HCT116 (cell line): ENCODE results near the gene GRAMD1C. TPM values are rescaled to one million over a fixed set of nuclear protein-coding genes. Genes with fewer than 3 reads are reported as not detected.

Experiments
- ATAC-seq: fragments of 200-7000 bp; cut with Tn5 transposase; 2 replicates; pipeline ENCODE4 v1.9.1; 2020; ENCODE audit warnings: mild to moderate bottlenecking, moderate library complexity
- Bru-seq: library from RNA; stranded (reverse); fragments of 400-500 nt; gene quantifications from one replicate; lab custom pipeline; 2021; lab: Mats Ljungman, UMichigan
- BruChase-seq, 2 experiments: library from RNA; stranded (reverse); fragments of 400-500 nt; gene quantifications; one replicate each; lab custom pipeline; 2021; lab: Mats Ljungman, UMichigan
- BruUV-seq: library from RNA; stranded (reverse); fragments of 400-500 nt; replicated peaks from 2 replicates; lab custom pipeline; 2021; lab: Mats Ljungman, UMichigan
- CTCF ChIA-PET: fragments of 300-600 bp; sonication (Branson Sonifier 250); formaldehyde crosslinking; loops from one replicate; lab custom pipeline; 2021; ENCODE audit warnings: antibody characterized with exemption; lab: Charles Lee
- POLR2A ChIA-PET: fragments of 300-600, 350-600 bp; sonication (Branson Sonifier 250); formaldehyde crosslinking; loops from one replicate; lab custom pipeline; 2021; ENCODE audit warnings: antibody characterized with exemption; lab: Charles Lee
- RAD21 ChIA-PET, 2 experiments: fragments of 300-600 bp; sonication (Branson Sonifier 250); formaldehyde crosslinking; loops; one replicate each; lab custom pipeline; 2023; ENCODE audit warnings: low total read pairs in 2 of 2; ENCODE audit not compliant: uncharacterized antibody in 2 of 2, unreplicated experiment in 2 of 2, low non-redundant PET in 1 of 2; lab: Charles Lee
- DNase-seq: peaks from one replicate; pipeline ENCODE4 v3.0.0-alpha.2; 2010; ENCODE audit warnings: low read depth, low spot score
- H2AFZ ChIP-seq: fragments of 200-600 bp; shearing (Covaris generic), sonication (generic); 2 replicates; pipeline ENCODE4 v1.6.1; 2017; ENCODE audit warnings: low read depth, mixed run types, mixed read lengths, antibody characterized with exemption, low read length; ENCODE audit not compliant: poor library complexity, severe bottlenecking
- H3K27ac ChIP-seq: 2 replicates; pipeline ENCODE4 v1.5.1; 2012; ENCODE audit warnings: low read depth, low read length
- H3K27me3 ChIP-seq: fragments of 200-600 bp; sonication (generic); 2 replicates; pipeline ENCODE4 v1.6.1; 2016; ENCODE audit warnings: mixed run types, low read length, mixed read lengths; ENCODE audit not compliant: insufficient read depth
- H3K36me3 ChIP-seq, 2 experiments: fragments of 200-500 bp in 1 of 2; fragments of 200-600 bp in 1 of 2; sonication (Bioruptor generic) in 1 of 2; sonication (generic) in 1 of 2; 2 replicates each; pipeline versions ENCODE4 v1.5.1 to v1.6.1; 2014 to 2016; ENCODE audit warnings: low read length in 2 of 2, inconsistent platforms in 1 of 2, mixed read lengths in 1 of 2, mixed run types in 1 of 2; ENCODE audit not compliant: insufficient read depth in 2 of 2, control insufficient read depth in 1 of 2
- H3K4me1 ChIP-seq, 2 experiments: fragments of 200-600 bp in 1 of 2; sonication (generic) in 1 of 2; 2 replicates each; pipeline versions ENCODE4 v1.5.1 to v1.6.1; 2012 to 2017; ENCODE audit warnings: low read length in 2 of 2, inconsistent platforms in 1 of 2, mild to moderate bottlenecking in 1 of 2, mixed read lengths in 1 of 2, mixed run types in 1 of 2, moderate library complexity in 1 of 2; ENCODE audit not compliant: insufficient read depth in 2 of 2, control insufficient read depth in 1 of 2
- H3K4me2 ChIP-seq: fragments of 200-600 bp; sonication (generic); 2 replicates; pipeline ENCODE4 v1.6.1; 2017; ENCODE audit warnings: mixed run types, low read length, mixed read lengths
- H3K4me3 ChIP-seq, 2 experiments: fragments of 200-600 bp in 1 of 2; sonication (generic) in 1 of 2; replicated peaks in 1 of 2; 2 replicates each; pipeline ENCODE4 v1.5.1; 2011 to 2016; ENCODE audit warnings: low read length in 2 of 2, control low read depth in 1 of 2, low read depth in 1 of 2, mild to moderate bottlenecking in 1 of 2, mixed read lengths in 1 of 2, mixed run types in 1 of 2
- H3K79me2 ChIP-seq: fragments of 200-600 bp; sonication (generic); 2 replicates; pipeline ENCODE4 v1.6.1; 2017; ENCODE audit warnings: mild to moderate bottlenecking, mixed run types, low read length, moderate library complexity, mixed read lengths; ENCODE audit not compliant: insufficient read depth
- H3K9ac ChIP-seq: fragments of 200-600 bp; sonication (generic); 2 replicates; pipeline ENCODE4 v1.6.1; 2016; ENCODE audit warnings: low read length, mixed read lengths
- H3K9me2 ChIP-seq: fragments of 200-600 bp; sonication (generic), shearing (Covaris generic); 2 replicates; pipeline ENCODE4 v1.6.1; 2017; ENCODE audit warnings: mixed run types, mild to moderate bottlenecking, moderate library complexity; ENCODE audit not compliant: insufficient read depth
- H3K9me3 ChIP-seq, 2 experiments: fragments of 200-500 bp in 1 of 2; fragments of 200-600 bp in 1 of 2; sonication (Bioruptor generic) in 1 of 2; sonication (generic) in 1 of 2; 2 replicates each; pipeline ENCODE4 v1.6.1; 2014 to 2017; ENCODE audit warnings: low read length in 2 of 2, mixed read lengths in 2 of 2, inconsistent platforms in 1 of 2, low read depth in 1 of 2, mild to moderate bottlenecking in 1 of 2, mixed run types in 1 of 2, moderate library complexity in 1 of 2; ENCODE audit not compliant: control insufficient read depth in 1 of 2, insufficient read depth in 1 of 2
- H4K20me1 ChIP-seq: fragments of 200-600 bp; sonication (generic), shearing (Covaris generic); 2 replicates; pipeline ENCODE4 v1.6.1; 2017; ENCODE audit warnings: mixed run types, mild to moderate bottlenecking, moderate library complexity; ENCODE audit not compliant: insufficient read depth
- CTCF ChIP-seq, 3 experiments: fragments of 200-600 bp in 1 of 3; sonication (generic) in 1 of 3; IDR thresholded peaks in 2 of 3; conservative IDR thresholded peaks in 1 of 3; 2 replicates each; pipeline ENCODE4 v1.5.1; 2012 to 2017; ENCODE audit warnings: low read depth in 2 of 3, low read length in 2 of 3, antibody characterized with exemption in 1 of 3, borderline replicate concordance in 1 of 3, control low read depth in 1 of 3, mild to moderate bottlenecking in 1 of 3, mixed read lengths in 1 of 3, mixed run types in 1 of 3, moderate library complexity in 1 of 3; ENCODE audit not compliant: insufficient read depth in 1 of 3
- EGR1 ChIP-seq: IDR thresholded peaks from 2 replicates; pipeline ENCODE4 v1.6.1; 2012; ENCODE audit warnings: low read depth
- EZH2 ChIP-seq: fragments of 200-600 bp; sonication (generic); IDR thresholded peaks from 2 replicates; pipeline ENCODE4 v1.6.1; 2017; ENCODE audit warnings: antibody characterized with exemption, mixed run types
- FOSL1 ChIP-seq: IDR thresholded peaks from 2 replicates; pipeline ENCODE4 v1.6.1; 2012; ENCODE audit warnings: low read depth
- JUND ChIP-seq: IDR thresholded peaks from 2 replicates; pipeline ENCODE4 v1.6.1; 2012
- MAX ChIP-seq: IDR thresholded peaks from 2 replicates; pipeline ENCODE4 v1.6.1; 2012
- POLR2A ChIP-seq: IDR thresholded peaks from 2 replicates; pipeline ENCODE4 v1.7.0; 2011; ENCODE audit warnings: borderline replicate concordance; ENCODE audit not compliant: insufficient read depth, insufficient read length; ENCODE audit errors: extremely low read depth
- POLR2AphosphoS5 ChIP-seq: IDR thresholded peaks from 2 replicates; pipeline ENCODE4 v1.6.1; 2011; ENCODE audit warnings: mild to moderate bottlenecking, low read depth, low read length, moderate library complexity
- RAD21 ChIP-seq: IDR thresholded peaks from 2 replicates; pipeline ENCODE4 v1.6.1; 2012; ENCODE audit warnings: low read depth, mild to moderate bottlenecking
- REST ChIP-seq: IDR thresholded peaks from 2 replicates; pipeline ENCODE4 v1.6.1; 2012; ENCODE audit warnings: low read depth
- SIN3A ChIP-seq: IDR thresholded peaks from 2 replicates; pipeline ENCODE4 v1.6.1; 2012; ENCODE audit warnings: low read depth
- SP1 ChIP-seq: IDR thresholded peaks from 2 replicates; pipeline ENCODE4 v1.6.1; 2012; ENCODE audit warnings: low read depth
- SRF ChIP-seq: IDR thresholded peaks from 2 replicates; pipeline ENCODE4 v1.6.1; 2012; ENCODE audit warnings: low read depth
- TCF7L2 ChIP-seq: IDR thresholded peaks from 2 replicates; pipeline ENCODE4 v1.7.0; 2011; ENCODE audit warnings: borderline replicate concordance, inconsistent platforms; ENCODE audit not compliant: insufficient read depth, insufficient read length; ENCODE audit errors: extremely low read depth
- YY1 ChIP-seq: IDR thresholded peaks from 2 replicates; pipeline ENCODE4 v1.6.1; 2011; ENCODE audit warnings: low read length, low read depth, moderate library complexity, mild to moderate bottlenecking; ENCODE audit not compliant: insufficient replicate concordance; ENCODE audit errors: extremely low read depth
- ZBTB33 ChIP-seq: IDR thresholded peaks from 2 replicates; pipeline ENCODE4 v1.6.1; 2011; ENCODE audit warnings: mild to moderate bottlenecking, low read length, moderate library complexity; ENCODE audit not compliant: insufficient replicate concordance; ENCODE audit errors: extremely low read depth
- ZNF274 ChIP-seq: fragments of 200-500 bp; sonication (Bioruptor generic); IDR thresholded peaks from 2 replicates; pipeline ENCODE4 v1.6.1; 2014; ENCODE audit warnings: mild to moderate bottlenecking, low read depth, low read length, inconsistent platforms
- intact Hi-C: fragments of 100-400 bp; cut with micrococcal nuclease; formaldehyde crosslinking; loops from 2 replicates; pipeline ENCODE4 v1.10.0; 2022
- long read RNA-seq: library from polyadenylated mRNA; unstranded; transcript quantifications from one replicate; pipeline ENCODE4 v2.0.0, GENCODE V29; 2021; ENCODE audit not compliant: unreplicated experiment
- polyA plus RNA-seq: library from polyadenylated mRNA; unstranded; fragments of >200 nt; gene quantifications from 2 replicates; pipeline ENCODE4 v1.2.1, GENCODE V29; 2012; ENCODE audit warnings: missing spikeins
- total RNA-seq: library from RNA; stranded (reverse); gene quantifications from one replicate; pipeline ENCODE4 v1.2.1, GENCODE V29; 2021; ENCODE audit not compliant: unreplicated experiment

Gene GRAMD1C
- total RNA-seq (7.9 TPM), Bru-seq, nascent RNA (percentile 45 among the genes with signal in this experiment), BruChase-seq, experiment 1, labeled RNA remaining after a 6-hour chase (percentile 45 among the genes with signal in this experiment), BruChase-seq, experiment 2, labeled RNA remaining after a 2-hour chase (percentile 46 among the genes with signal in this experiment)
- polyA plus RNA-seq, result 1.1 and 3.6 TPM in 2 replicates
- long read RNA-seq, full-length matches to known transcripts, result 8 of 27 reads
- long read RNA-seq, partial matches to known transcripts, result 4 of 27 reads
- long read RNA-seq, other reads (novel, unspliced or antisense), result 15 of 27 reads

GRCh38 chr3:113838631-113839209, at the start of gene GRAMD1C:
Gene GRAMD1C, plus strand, starts transcription at chr3:113838788. Its CDS starts 122 bp downstream, at chr3:113838910.
- Histone ChIP-seq H3K9me2 (no peaks in the 10 kb centered on the region), H4K20me1 (no peaks in the 10 kb centered on the region), H3K4me3 (peak within 1 kb of the TSS; percentile 66 to 74), H3K9me3 (no peaks in the 10 kb centered on the region), H2AFZ (peak within 1 kb of the TSS; percentile 42), H3K9ac (peak within 1 kb of the TSS; percentile 59), H3K36me3 (no peaks in the 10 kb centered on the region), H3K4me1 (peaks cover 0 to 15% of the 10 kb centered on the region in 2 experiments; a peak in 1 of 4 replicates), H3K4me2 (peak within 1 kb of the TSS; percentile 79), H3K79me2 (no peaks in the 10 kb centered on the region), H3K27ac (peak within 1 kb of the TSS; percentile 21; the same call in 1 of the 2 replicates), H3K27me3 (no peaks in the 10 kb centered on the region)
- BruUV-seq, result no TSS peak
- ATAC-seq (peak; percentile 97), DNase-seq (peak; percentile 82)
- POLR2A ChIA-PET, result no interaction called here
- RAD21 ChIA-PET, result no interaction called here
- intact Hi-C loops, result loop anchor here (1.0 to 2.0 kb wide), 2 partner anchors 75 to 102 kb away; no protein-coding TSS in a partner anchor
- CTCF ChIA-PET, result interaction anchor here (0.6 to 2.6 kb wide), 5 partner anchors 8 to 103 kb away, joined by 3 to 17 read pairs (median 4); no protein-coding TSS in a partner anchor
- TF ChIP-seq SP1 (no peak), YY1 (peak; percentile 71), POLR2AphosphoS5 (peak; percentile 61), MAX (no peak), SRF (no peak), SIN3A (peak; percentile 42; the same call in 1 of the 2 replicates), JUND (no peak), EZH2 (no peak), CTCF (IDR thresholded peaks at IDR 0.05 in 2 of 3, conservative IDR thresholded peaks at IDR 0.05 in 1 of 3; ENCODE audit: borderline replicate concordance in 1 of 3, insufficient read depth in 1 of 3, low read depth in 2 of 3, low read length in 2 of 3) (peak; percentile 73 to 90 (median 83)), ZNF274 (no peak), REST (no peak), TCF7L2 (no peak), EGR1 (0 out of 2 replicates have a peak, but pooled peaks have one; percentile 18), FOSL1 (no peak), POLR2A (no peak), RAD21 (peak; percentile 75), ZBTB33 (no peak)
